ENCODE results near the gene HLTF. TPM values are rescaled to one million over a fixed set of nuclear protein-coding genes. Genes with fewer than 3 reads are reported as not detected.

Gene HLTF
- total RNA-seq, 1 experiment from 2014 or later, result 73.4 TPM

DNA sequence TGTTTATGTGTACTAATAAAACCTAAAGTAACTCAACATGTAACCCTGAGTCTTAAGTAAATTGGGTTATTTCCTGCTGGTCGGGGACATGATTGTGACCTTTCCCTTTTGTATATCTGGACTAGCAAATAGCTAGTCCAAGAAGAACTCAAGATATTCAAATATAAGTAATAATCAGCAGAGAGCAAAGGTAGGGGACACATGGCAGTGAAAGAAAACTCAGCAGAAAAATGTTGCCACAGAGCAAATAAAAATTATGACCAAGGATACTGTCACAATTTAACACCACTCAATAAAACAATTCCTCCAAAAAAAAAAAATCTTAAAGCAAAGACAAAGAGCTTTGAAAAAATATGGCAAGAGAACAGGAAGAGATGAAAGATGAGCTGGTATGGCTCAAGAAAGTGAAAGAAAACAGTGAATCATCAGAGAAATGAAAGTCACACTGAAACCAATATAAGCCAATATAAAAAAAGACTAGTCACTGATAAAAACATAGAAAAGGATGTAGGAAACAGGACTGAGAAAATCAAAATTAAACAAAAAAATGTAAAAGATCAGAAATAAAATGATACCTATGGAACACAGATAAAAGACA is 43.4 kb downstream of the HLTF start:
- Histone ChIP-seq H3K27ac (ENCODE audit: low read depth, low read length) (no peak overlapping the region), H3K9ac (ENCODE audit: low read length) (no peak overlapping the region), H2AFZ (ENCODE audit: low read depth, low read length, poor library complexity, severe bottlenecking) (no peak overlapping the region), H3K4me3 (replicated peaks in 1 of 2; ENCODE audit: low read depth in 1 of 2, low read length in 2 of 2) (no peak overlapping the region), H3K36me3 (ENCODE audit: control insufficient read depth in 1 of 2, insufficient read depth in 2 of 2, low read length in 2 of 2) (peaks cover 16 to 58% of the 10 kb centered on the region in 2 experiments; a peak in 3 of 4 replicates), H3K27me3 (ENCODE audit: insufficient read depth, low read length) (no peaks in the 10 kb centered on the region), H4K20me1 (ENCODE audit: insufficient read depth) (no peaks in the 10 kb centered on the region), H3K4me1 (ENCODE audit: control insufficient read depth in 1 of 2, insufficient read depth in 2 of 2, low read length in 2 of 2) (peaks cover 0 to 7% of the 10 kb centered on the region in 2 experiments; a peak in 1 of 4 replicates), H3K79me2 (ENCODE audit: insufficient read depth, low read length) (no peaks in the 10 kb centered on the region), H3K9me3 (ENCODE audit: control insufficient read depth in 1 of 2, insufficient read depth in 1 of 2, low read depth in 1 of 2, low read length in 2 of 2) (no peaks in the 10 kb centered on the region), H3K4me2 (ENCODE audit: low read length) (no peak overlapping the region), H3K9me2 (ENCODE audit: insufficient read depth) (no peaks in the 10 kb centered on the region)
- BruUV-seq (replicated peaks), result no TSS peak
- ATAC-seq (no peak), DNase-seq (ENCODE audit: low read depth, low spot score) (no peak)
- intact Hi-C loops (cut with micrococcal nuclease), result no loop called here
- TF ChIP-seq, protein P1, sequence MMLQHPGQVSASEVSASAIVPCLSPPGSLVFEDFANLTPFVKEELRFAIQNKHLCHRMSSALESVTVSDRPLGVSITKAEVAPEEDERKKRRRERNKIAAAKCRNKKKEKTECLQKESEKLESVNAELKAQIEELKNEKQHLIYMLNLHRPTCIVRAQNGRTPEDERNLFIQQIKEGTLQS (IDR thresholded peaks at IDR 0.05), result no peak
- TF ChIP-seq POLR2A (IDR thresholded peaks at IDR 0.05; ENCODE audit: borderline replicate concordance, extremely low read depth, insufficient read depth, insufficient read length) (no peak), CEBPB (IDR thresholded peaks at IDR 0.05; ENCODE audit: low read depth) (no peak), EGR1 (IDR thresholded peaks at IDR 0.05; ENCODE audit: low read depth) (no peak), ELF1 (IDR thresholded peaks at IDR 0.05; ENCODE audit: borderline replicate concordance, low read depth) (no peak), YY1 (IDR thresholded peaks at IDR 0.05; ENCODE audit: extremely low read depth, insufficient replicate concordance, low read depth, low read length) (no peak), JUND (IDR thresholded peaks at IDR 0.05) (no peak), FOSL1 (IDR thresholded peaks at IDR 0.05; ENCODE audit: low read depth) (no peak), SRF (IDR thresholded peaks at IDR 0.05; ENCODE audit: low read depth) (no peak), TCF7L2 (IDR thresholded peaks at IDR 0.05; ENCODE audit: borderline replicate concordance, extremely low read depth, insufficient read depth, insufficient read length) (no peak), RAD21 (IDR thresholded peaks at IDR 0.05; ENCODE audit: low read depth) (no peak), SIN3A (IDR thresholded peaks at IDR 0.05; ENCODE audit: low read depth) (no peak)
- TF ChIP-seq, protein P2, sequence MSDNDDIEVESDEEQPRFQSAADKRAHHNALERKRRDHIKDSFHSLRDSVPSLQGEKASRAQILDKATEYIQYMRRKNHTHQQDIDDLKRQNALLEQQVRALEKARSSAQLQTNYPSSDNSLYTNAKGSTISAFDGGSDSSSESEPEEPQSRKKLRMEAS (IDR thresholded peaks at IDR 0.05), result no peak
- TF ChIP-seq, protein P3, sequence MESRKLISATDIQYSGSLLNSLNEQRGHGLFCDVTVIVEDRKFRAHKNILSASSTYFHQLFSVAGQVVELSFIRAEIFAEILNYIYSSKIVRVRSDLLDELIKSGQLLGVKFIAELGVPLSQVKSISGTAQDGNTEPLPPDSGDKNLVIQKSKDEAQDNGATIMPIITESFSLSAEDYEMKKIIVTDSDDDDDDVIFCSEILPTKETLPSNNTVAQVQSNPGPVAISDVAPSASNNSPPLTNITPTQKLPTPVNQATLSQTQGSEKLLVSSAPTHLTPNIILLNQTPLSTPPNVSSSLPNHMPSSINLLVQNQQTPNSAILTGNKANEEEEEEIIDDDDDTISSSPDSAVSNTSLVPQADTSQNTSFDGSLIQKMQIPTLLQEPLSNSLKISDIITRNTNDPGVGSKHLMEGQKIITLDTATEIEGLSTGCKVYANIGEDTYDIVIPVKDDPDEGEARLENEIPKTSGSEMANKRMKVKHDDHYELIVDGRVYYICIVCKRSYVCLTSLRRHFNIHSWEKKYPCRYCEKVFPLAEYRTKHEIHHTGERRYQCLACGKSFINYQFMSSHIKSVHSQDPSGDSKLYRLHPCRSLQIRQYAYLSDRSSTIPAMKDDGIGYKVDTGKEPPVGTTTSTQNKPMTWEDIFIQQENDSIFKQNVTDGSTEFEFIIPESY (IDR thresholded peaks at IDR 0.05; ENCODE audit: extremely low read depth, insufficient replicate concordance, low read length), result no peak
- RAD21 ChIA-PET (ENCODE audit: low non-redundant PET in 1 of 2, low total read pairs in 2 of 2, uncharacterized antibody in 2 of 2, unreplicated experiment in 2 of 2), result no interaction called here
- CTCF ChIA-PET, result no interaction called here
- POLR2A ChIA-PET, result no interaction called here

Measured in HCT116 (cell line).